Measurements from ENCODE around the gene MGLL.

- no peak for TF ChIP-seq SP1 (IDR thresholded peaks at IDR 0.05)
- no peak for TF ChIP-seq YY1 (IDR thresholded peaks at IDR 0.05)
- no peak for TF ChIP-seq CTCF (IDR thresholded peaks at IDR 0.05; ENCODE audit: low read depth, low read length, missing input control)
- TF ChIP-seq ATF3 (IDR thresholded peaks at IDR 0.05): no peak
- TF ChIP-seq GABPA (IDR thresholded peaks at IDR 0.05 in 1 of 2, conservative IDR thresholded peaks at IDR 0.05 in 1 of 2): no peak
- TF ChIP-seq REST (IDR thresholded peaks at IDR 0.05): no peak
- no peak for TF ChIP-seq JUND (IDR thresholded peaks at IDR 0.05)
- no peak for TF ChIP-seq TAF1 (conservative IDR thresholded peaks at IDR 0.05)
- TF ChIP-seq EGR1 (IDR thresholded peaks at IDR 0.05; ENCODE audit: low read depth in 2 of 2): no peak
- no peak for TF ChIP-seq FOXA1 (IDR thresholded peaks at IDR 0.05)
- no peak for TF ChIP-seq ZBTB33 (IDR thresholded peaks at IDR 0.05)
- TF ChIP-seq, protein P1, sequence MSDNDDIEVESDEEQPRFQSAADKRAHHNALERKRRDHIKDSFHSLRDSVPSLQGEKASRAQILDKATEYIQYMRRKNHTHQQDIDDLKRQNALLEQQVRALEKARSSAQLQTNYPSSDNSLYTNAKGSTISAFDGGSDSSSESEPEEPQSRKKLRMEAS (IDR thresholded peaks at IDR 0.05): no peak
These were observed 111.2 kb downstream of the MGLL start for GRCh38 chr3:127711021-127711695.
